GOT3 (cell line): Measurements from ENCODE around the gene CRHBP.
"Not testable (repeated sequence)": the region's sequence is repeated elsewhere in the genome, so short reads cannot be mapped to it uniquely, and the experiment has no call there.

Experiments
- DNase-seq: peaks from one replicate; lab custom pipeline; 2025; ENCODE audit warnings: mixed read lengths; lab: John Stamatoyannopoulos, UW

The CRHBP gene, protein sequence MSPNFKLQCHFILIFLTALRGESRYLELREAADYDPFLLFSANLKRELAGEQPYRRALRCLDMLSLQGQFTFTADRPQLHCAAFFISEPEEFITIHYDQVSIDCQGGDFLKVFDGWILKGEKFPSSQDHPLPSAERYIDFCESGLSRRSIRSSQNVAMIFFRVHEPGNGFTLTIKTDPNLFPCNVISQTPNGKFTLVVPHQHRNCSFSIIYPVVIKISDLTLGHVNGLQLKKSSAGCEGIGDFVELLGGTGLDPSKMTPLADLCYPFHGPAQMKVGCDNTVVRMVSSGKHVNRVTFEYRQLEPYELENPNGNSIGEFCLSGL

GRCh38 chr5:76952795-76953536 is at the start of gene CRHBP:
Gene CRHBP, plus strand, starts transcription at chr5:76953045. Its CDS starts 90 bp downstream, at chr5:76953135.
- DNase-seq: no peak

DNA sequence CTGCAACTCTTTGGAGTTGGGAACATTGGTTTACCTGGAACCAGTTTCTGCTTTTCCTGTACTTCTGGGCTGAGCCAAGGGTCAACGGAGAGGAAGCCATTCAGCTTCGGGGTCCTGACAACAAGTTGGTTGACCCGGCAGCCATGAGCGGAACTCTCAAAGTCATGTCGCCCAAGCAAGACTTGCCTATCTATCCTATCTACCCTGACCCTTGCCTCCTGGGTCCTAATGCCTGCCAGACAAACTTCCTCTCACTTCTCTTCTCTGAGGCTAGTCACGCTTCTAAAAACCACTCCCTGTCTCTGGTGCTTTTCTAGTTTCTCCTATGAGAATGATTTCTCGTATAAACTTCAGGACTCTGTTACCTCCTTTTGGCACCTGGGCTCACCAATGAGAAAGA is 44.7 kb upstream of the CRHBP start:
- DNase-seq: no peak

GRCh38 chr5:76910344-76910933 is 42.4 kb upstream of the CRHBP start:
- not testable (repeated sequence) for DNase-seq

DNA sequence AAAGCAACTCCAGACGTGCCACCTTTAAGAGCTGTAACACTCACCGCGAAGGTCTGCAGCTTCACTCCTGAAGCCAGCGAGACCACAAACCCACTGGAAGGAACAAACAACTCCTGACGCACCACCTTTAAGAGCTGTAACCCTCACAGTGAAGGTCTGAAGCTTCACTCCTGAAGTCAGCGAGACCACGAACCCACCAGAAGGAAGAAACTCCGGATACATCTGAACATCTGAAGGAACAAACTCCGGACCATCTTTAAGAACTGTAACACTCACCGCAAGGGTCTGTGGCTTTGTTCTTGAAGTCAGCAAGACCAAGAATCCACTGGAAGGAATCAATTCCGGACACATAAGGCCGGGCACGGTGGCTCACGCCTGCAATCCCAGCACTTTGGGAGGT is 38.2 kb upstream of the CRHBP start:
- DNase-seq: not testable (repeated sequence)

DNA sequence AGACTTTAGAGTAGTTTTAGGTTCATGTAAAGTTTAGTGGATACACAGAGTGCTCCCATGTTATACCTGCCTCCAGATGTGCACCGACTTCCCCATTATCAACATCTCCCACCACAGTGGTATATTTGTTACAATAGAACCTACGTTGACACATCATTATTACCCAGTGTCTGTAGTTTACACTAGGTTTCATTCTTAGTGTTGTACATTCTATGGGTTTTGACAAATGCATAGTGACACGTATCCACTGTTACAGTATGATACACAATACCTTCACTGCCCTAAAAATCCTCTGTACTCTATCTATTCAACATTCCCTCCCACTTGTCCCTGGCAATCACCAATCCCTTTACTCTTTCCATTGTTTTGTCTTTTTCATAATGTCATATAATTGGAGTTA is 34.3 kb upstream of the CRHBP start:
- no peak for DNase-seq

DNA sequence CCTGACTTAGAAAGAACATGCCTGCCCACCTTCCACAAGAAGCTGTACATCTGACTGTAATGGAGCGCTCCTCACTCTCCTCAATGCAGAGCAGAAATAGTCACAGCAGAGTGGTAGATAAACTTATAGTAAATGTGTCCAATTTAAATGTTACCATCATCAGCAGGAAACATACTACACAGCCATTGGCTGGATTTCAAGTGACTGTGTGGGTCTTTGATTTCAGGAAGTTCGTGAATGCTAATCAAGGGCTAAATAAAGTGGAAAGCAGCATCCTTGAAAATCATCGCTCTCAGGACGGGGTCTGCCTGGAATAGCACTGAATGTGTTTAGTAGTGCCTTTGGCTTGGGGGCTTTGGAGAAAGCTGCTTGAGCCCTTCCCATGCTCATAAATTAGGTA is 32.4 kb upstream of the CRHBP start:
- DNase-seq: no peak

- DNase-seq: no peak
Measured at GRCh38 chr5:76926329-76927105, 26.3 kb upstream of the CRHBP start.

- no peak for DNase-seq
Measured at GRCh38 chr5:76927961-76928360, 24.9 kb upstream of the CRHBP start.

GRCh38 chr5:76930083-76930482 is 22.8 kb upstream of the CRHBP start:
- DNase-seq: no peak

GRCh38 chr5:76938177-76938576 is 14.7 kb upstream of the CRHBP start:
- no peak for DNase-seq

GRCh38 chr5:76941000-76941399 is 11.8 kb upstream of the CRHBP start:
- DNase-seq: no peak

- no peak for DNase-seq
Measured at GRCh38 chr5:76941442-76941841, 11.4 kb upstream of the CRHBP start.

DNA sequence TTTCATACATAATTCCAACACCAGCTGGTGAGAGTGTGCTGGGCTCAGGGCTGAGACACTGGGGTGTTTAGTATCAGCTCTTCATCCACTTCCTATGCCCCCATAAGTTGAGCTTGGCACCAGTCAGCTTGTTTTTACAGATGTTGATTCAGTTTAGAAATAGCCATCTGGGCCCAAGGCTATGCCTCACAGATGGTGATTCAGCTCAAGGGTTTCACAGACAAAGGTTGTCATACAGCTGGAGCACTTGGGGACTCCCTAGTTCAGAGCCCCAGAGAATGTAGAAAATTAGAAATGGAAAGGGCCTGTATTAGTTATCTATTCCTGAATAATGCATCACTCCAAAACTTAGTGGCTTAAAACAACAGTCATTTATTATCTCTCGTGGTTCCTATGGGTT is 10.3 kb upstream of the CRHBP start:
- DNase-seq: no peak

DNA sequence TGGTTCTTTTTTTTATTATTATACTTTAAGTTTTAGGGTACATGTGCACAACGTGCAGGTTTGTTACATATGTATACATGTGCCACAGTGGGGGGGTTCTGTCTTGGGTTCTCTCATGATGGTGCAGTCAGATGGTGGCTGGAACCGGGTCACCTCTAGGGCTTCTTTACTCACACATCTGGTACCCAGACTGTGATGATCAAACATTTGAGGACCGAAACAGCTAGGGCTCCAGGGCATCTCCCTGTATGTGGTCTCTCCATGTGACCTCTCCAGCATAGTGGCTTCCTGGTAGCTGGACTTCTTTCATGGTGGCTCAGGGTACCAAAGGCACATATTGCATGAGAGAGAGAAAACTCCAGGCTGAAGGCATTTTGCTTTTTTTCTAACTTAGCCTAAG is 9.8 kb upstream of the CRHBP start:
- no peak for DNase-seq

DNA sequence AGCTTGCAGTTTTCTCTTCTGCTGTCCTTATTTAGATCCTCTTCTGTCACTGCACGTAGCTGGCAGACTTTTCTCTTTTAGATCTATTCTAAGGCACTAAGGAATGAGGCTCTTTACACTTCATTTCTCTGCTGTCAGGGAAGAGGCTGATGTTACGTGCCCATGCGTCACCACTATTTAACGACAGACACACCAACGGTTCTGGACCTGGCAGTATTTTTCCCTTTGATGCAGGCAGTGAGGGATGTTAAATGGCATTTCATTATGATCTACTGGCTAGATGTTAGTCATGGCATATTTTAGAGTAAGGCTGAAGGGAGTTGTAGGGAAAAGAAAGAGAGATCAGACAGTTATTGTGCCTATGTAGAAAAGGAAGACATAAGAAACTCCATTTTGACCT is 8.2 kb upstream of the CRHBP start:
- no peak for DNase-seq

- not testable (repeated sequence) for DNase-seq
Measured at GRCh38 chr5:76945238-76945637, 7.6 kb upstream of the CRHBP start.

GRCh38 chr5:76946090-76946489 is 6.8 kb upstream of the CRHBP start:
- DNase-seq: no peak

GRCh38 chr5:76947082-76947503 is 5.8 kb upstream of the CRHBP start:
- no peak for DNase-seq

DNA sequence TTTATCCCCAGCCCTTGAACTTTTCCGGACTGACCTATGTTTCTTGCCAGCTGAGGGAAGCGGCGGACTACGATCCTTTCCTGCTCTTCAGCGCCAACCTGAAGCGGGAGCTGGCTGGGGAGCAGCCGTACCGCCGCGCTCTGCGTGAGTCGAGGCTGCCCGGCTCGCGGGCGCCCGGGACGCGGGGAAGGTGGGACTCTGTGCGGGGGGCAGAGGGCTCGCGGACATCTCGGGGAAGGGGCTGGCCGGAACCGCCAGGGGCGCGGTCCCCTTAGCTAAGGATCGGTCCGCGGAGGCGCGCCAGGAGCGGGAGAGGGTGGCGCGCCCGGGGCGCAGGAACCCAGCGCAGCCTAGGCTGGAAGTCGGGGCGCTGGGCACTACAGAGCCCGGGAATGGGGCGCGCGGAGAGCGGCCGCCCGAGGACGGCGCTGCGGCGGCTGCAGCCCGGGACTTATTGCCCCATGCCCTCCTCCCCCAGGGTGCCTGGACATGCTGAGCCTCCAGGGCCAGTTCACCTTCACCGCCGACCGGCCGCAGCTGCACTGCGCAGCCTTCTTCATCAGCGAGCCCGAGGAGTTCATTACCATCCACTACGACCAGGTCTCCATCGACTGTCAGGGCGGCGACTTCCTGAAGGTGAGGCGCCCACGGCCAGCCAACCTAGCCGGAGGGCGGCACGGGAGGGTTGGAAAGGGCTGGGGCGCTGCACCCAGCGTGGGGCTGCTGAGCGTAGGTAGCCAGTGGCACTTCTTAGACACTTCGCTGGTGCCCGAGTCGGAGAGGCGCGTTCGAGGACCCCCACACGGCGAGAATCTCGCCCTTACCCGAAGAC is 922 bp downstream of the CRHBP start:
- no peak for DNase-seq

GRCh38 chr5:76954383-76954763 is 1.5 kb downstream of the CRHBP start:
- no peak for DNase-seq

GRCh38 chr5:76956033-76956432 is 3.2 kb downstream of the CRHBP start:
- no peak for DNase-seq
